Bronchial epithelial cell (primary cell): Measurements from ENCODE around the gene S100A4. TPM values are rescaled to one million over a fixed set of nuclear protein-coding genes. Genes with fewer than 3 reads are reported as not detected.

Source experiments
- DNase-seq: peaks from one replicate; pipeline ENCODE4 v3.0.0-alpha.2; 2010; ENCODE audit warnings: low read depth
- FAIRE-seq: peaks from 2 replicates; lab custom pipeline; 2011; peaks lifted over from hg19 to GRCh38; lab: Jason Lieb, UNC
- H3K27me3 ChIP-seq: 2 replicates; pipeline ENCODE4 v1.5.1; 2011; ENCODE audit warnings: low read length; ENCODE audit not compliant: control insufficient read depth, insufficient read depth
- H3K36me3 ChIP-seq: 2 replicates; pipeline ENCODE4 v1.5.1; 2011; ENCODE audit warnings: low read length; ENCODE audit not compliant: control insufficient read depth, insufficient read depth
- H3K4me3 ChIP-seq: 2 replicates; pipeline ENCODE4 v1.5.1; 2011; ENCODE audit warnings: mild to moderate bottlenecking, low read depth, low read length, control low read depth
- total RNA-seq: library from RNA; depleted of rRNA; stranded (reverse); fragments of >200 nt; gene quantifications from 2 replicates; pipeline ENCODE4 v1.2.1, GENCODE V29; 2014
- TF ChIP-seq, protein P1 (sequence below): IDR thresholded peaks from 2 replicates; pipeline ENCODE4 v1.5.1; 2011; ENCODE audit warnings: mild to moderate bottlenecking, moderate library complexity, low read length, control low read depth, inconsistent platforms; ENCODE audit not compliant: insufficient read depth, severe bottlenecking

The S100A4 gene
- total RNA-seq, 1 donor from 2014 or later = 10.8 TPM

DNA sequence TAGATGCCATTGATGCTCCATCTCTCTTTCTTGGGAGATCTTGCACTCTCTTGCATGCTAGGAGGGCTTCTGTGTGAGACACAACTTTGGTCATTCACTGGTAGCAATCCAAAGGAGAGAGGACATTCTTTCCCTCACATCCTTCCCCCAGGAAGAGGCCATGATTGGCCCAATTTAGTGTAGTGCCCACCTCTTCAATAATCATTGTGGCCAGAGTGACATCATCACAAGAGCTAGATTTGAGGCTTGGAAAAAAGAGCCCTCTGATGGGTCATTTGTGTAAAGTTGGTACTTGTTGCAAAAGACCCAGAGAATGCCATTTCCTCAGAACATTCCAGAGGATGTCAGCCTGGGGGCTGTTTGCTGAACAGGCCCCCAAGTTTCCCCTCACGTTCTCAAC lies 40.0 kb downstream of the S100A4 start:
- no peak for FAIRE-seq
- Histone ChIP-seq H3K36me3 (no peaks in the 10 kb centered on the region), H3K27me3 (no peaks in the 10 kb centered on the region), H3K4me3 (no peak overlapping the region)
- TF ChIP-seq, protein P1, sequence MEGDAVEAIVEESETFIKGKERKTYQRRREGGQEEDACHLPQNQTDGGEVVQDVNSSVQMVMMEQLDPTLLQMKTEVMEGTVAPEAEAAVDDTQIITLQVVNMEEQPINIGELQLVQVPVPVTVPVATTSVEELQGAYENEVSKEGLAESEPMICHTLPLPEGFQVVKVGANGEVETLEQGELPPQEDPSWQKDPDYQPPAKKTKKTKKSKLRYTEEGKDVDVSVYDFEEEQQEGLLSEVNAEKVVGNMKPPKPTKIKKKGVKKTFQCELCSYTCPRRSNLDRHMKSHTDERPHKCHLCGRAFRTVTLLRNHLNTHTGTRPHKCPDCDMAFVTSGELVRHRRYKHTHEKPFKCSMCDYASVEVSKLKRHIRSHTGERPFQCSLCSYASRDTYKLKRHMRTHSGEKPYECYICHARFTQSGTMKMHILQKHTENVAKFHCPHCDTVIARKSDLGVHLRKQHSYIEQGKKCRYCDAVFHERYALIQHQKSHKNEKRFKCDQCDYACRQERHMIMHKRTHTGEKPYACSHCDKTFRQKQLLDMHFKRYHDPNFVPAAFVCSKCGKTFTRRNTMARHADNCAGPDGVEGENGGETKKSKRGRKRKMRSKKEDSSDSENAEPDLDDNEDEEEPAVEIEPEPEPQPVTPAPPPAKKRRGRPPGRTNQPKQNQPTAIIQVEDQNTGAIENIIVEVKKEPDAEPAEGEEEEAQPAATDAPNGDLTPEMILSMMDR = no peak
- DNase-seq = no peak

DNA sequence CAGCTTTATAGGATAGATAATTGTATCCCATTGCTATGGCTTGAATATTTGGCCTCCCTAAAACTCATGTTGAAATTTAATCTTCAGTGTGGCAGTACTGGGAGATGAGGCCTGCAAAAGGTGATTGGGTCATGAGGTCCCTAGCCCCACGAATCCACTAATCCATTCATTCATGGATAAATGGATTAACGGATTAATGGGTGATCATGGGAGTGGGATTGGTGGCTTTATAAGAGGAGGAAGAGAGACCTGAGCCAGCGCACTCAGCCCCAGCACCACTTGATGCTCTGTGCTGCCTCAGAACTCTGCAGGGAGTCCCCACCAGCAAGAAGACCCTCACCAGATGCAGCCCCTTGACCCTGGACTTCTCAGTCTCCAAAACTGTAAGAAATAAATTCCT lies 41.8 kb downstream of the S100A4 start:
- Histone ChIP-seq H3K27me3 (no peaks in the 10 kb centered on the region), H3K36me3 (no peaks in the 10 kb centered on the region), H3K4me3 (no peak overlapping the region)
- DNase-seq = no peak
- no peak for FAIRE-seq
- TF ChIP-seq, protein P1 = no peak

DNA sequence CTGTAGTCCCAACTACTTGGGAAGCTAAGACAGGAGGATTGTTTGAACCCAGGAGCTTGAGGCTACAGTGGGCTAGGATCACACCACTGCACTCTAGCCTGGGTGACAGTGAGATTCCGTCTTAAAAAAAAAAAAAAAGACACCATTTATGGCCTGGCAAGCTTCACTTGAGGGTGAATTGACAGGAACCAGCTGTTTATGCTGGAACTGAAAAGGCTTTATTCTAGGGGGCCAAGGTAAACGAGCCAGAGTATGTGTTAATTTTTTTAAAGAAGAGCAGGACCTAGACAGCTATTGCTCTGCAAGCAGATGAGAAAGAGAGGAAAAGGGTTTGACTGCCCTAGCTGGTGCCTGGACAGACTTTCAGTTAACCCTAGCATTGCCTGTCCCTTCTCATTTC lies 46.9 kb downstream of the S100A4 start:
- no peak overlapping the region for H3K4me3 ChIP-seq
- FAIRE-seq (no peak), DNase-seq (no peak)
- no peaks in the 10 kb centered on the region for H3K27me3 ChIP-seq
- no peaks in the 10 kb centered on the region for H3K36me3 ChIP-seq
- TF ChIP-seq, protein P1 = no peak

DNA sequence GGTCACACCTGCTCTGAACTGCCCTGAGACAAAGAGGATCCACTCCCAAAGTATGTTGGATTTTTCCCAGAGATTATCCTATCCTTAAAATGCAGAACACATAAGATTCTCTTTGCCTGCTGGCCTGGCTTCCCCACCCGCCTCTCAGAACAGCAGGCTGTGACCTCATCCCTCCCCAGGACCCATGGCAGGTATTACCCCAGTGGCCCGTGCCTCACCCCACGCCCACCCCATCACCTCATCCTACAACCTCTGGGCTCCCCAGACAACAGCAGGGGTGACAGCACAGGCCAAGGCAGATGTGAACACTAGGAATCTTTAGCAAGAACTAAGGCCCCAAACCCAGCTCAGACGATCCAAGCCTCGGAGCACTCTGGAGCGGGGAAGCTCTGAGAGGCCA lies 50.1 kb downstream of the S100A4 start:
- DNase-seq (no peak), FAIRE-seq (no peak)
- Histone ChIP-seq H3K4me3 (no peak overlapping the region), H3K36me3 (no peaks in the 10 kb centered on the region), H3K27me3 (no peaks in the 10 kb centered on the region)
- TF ChIP-seq, protein P1 = no peak

DNA sequence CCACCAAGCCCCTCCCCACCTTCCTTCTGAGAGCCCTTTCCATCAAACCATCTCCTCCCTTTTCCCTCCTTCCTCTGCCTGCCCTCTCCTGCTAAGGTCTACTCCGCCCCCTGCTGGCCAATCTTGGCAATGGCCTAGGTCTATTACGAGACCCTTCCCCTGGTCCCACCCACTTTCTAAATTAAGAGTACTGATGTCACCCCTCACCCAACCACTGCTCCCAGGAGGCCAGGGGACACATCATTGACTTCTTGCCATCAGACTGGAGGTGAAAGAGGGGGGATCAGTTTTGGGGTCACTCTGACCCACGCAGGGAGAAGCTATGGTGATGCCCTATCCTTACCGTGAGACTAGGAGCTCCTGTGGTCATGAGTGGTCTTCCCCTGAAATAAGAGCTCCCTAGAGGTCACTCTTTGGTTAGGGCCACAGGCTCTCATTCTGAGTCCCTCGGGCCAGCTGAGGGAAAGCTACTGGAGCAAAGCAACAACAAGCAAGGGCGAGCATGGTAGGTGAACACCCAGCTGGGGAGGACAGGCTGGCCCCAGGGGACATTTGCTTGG lies 50.5 kb downstream of the S100A4 start:
- TF ChIP-seq, protein P1 = peak; percentile 87
- DNase-seq = peak; percentile 46
- no peaks in the 10 kb centered on the region for H3K36me3 ChIP-seq
- no peak overlapping the region for H3K4me3 ChIP-seq
- FAIRE-seq = no peak
- H3K27me3 ChIP-seq = no peaks in the 10 kb centered on the region

Other genes starting within 250 kb of the S100A4 start
- gene PGLYRP3, start 232.9 kb downstream of the S100A4 start, total RNA-seq = 0.53 and 4.6 TPM in 2 replicates
- gene PGLYRP4, start 197.0 kb downstream of the S100A4 start, total RNA-seq = 2.0 TPM in 1 of 2 replicates, not detected in the other
- gene S100A9, start 188.0 kb downstream of the S100A4 start, total RNA-seq = 735 and 3,796 TPM in 2 replicates
- 5.5 TPM in 1 of 2 replicates, not detected in the other for gene S100A12, start 170.2 kb downstream of the S100A4 start, total RNA-seq
- 50.0 and 551 TPM in 2 replicates for gene S100A8, start 154.7 kb downstream of the S100A4 start, total RNA-seq
- gene S100A7A, start 129.3 kb downstream of the S100A4 start, total RNA-seq = not detected in 2 replicates
- 0.38 TPM in 1 of 2 replicates, not detected in the other for gene S100A7, start 85.2 kb downstream of the S100A4 start, total RNA-seq
- 2,948 and 3,820 TPM in 2 replicates for gene S100A6, start 9.8 kb downstream of the S100A4 start, total RNA-seq
- not detected in 2 replicates for gene S100A5, start 4.9 kb downstream of the S100A4 start, total RNA-seq
- gene S100A3, start 3.5 kb upstream of the S100A4 start, total RNA-seq = 2.3 and 26.6 TPM in 2 replicates
- 804 and 1,251 TPM in 2 replicates for gene S100A2, start 20.0 kb upstream of the S100A4 start, total RNA-seq
- 886 and 1,542 TPM in 2 replicates for gene S100A16, start 67.3 kb upstream of the S100A4 start, total RNA-seq
- gene S100A14, start 70.5 kb upstream of the S100A4 start, total RNA-seq = 1,221 and 1,339 TPM in 2 replicates
- 44.5 and 69.8 TPM in 2 replicates for gene S100A13, start 81.7 kb upstream of the S100A4 start, total RNA-seq
- gene S100A1, start 82.6 kb upstream of the S100A4 start, total RNA-seq = not detected in 2 replicates
- 51.9 and 61.2 TPM in 2 replicates for gene CHTOP, start 88.3 kb upstream of the S100A4 start, total RNA-seq
- gene SNAPIN, start 112.9 kb upstream of the S100A4 start, total RNA-seq = 59.5 and 61.4 TPM in 2 replicates
- 78.9 and 114 TPM in 2 replicates for gene ILF2, start 125.2 kb upstream of the S100A4 start, total RNA-seq
- gene NPR1, start 132.9 kb upstream of the S100A4 start, total RNA-seq = under 0.01 TPM in 1 of 2 replicates, not detected in the other
- 12.6 and 12.7 TPM in 2 replicates for gene INTS3, start 182.2 kb upstream of the S100A4 start, total RNA-seq
- gene SLC27A3, start 229.6 kb upstream of the S100A4 start, total RNA-seq = 4.1 and 7.4 TPM in 2 replicates